Colonic mucosa (tissue), 4 donors: ENCODE data around the gene CEP63. TPM values are rescaled to one million over a fixed set of nuclear protein-coding genes. Genes with fewer than 3 reads are reported as not detected.

Experiments
- DNase-seq: peaks from one replicate; pipeline ENCODE4 v3.0.0-alpha.2; 2020
- H3K27ac ChIP-seq: fragments of 200-600 bp; one replicate; pipeline ENCODE4 v1.8.0; 2021
- H3K27me3 ChIP-seq: fragments of 200-600 bp; one replicate; pipeline ENCODE4 v1.8.0; 2021
- H3K36me3 ChIP-seq: fragments of 200-600 bp; one replicate; pipeline ENCODE4 v1.8.0; 2021
- H3K4me1 ChIP-seq: fragments of 200-600 bp; one replicate; pipeline ENCODE4 v1.8.0; 2021; ENCODE audit warnings: mild to moderate bottlenecking
- H3K4me3 ChIP-seq: fragments of 200-600 bp; one replicate; pipeline ENCODE4 v1.8.0; 2021
- H3K9ac ChIP-seq, 2 donors: one replicate each; pipeline ENCODE4 v1.7.0; 2013; ENCODE audit warnings: control low read depth in 2 of 2, low read depth in 2 of 2, low read length in 2 of 2
- H3K9me3 ChIP-seq: fragments of 200-600 bp; one replicate; pipeline ENCODE4 v1.8.0; 2021
- CTCF ChIP-seq: fragments of 200-600 bp; IDR thresholded peaks from one replicate; pipeline ENCODE4 v1.8.0; 2022; ENCODE audit warnings: antibody characterized with exemption, mild to moderate bottlenecking
- intact Hi-C: fragments of 100-400 bp; cut with DNase I; formaldehyde crosslinking; loops from one replicate; pipeline ENCODE4 v1.14.1; 2022
- total RNA-seq, 2 donors: library from RNA; stranded (reverse); fragmentation: NEBNext Ultra II Directional in 1 of 2; extraction: Animal tissue kit (Norgen Biotek cat#: 25700) in 1 of 2; gene quantifications; one replicate each; pipeline ENCODE4 v1.2.1, GENCODE V29; 2021
- donor health status: healthy.
- donor health status: DM: no; HTN: no; CAD: no.
- donor health status: DM: no; HTN: no; CAD: no.

The CEP63 gene
- total RNA-seq, 2 donors from 2014 or later: 16.9 to 19.6 TPM

GRCh38 chr3:134601539-134602439 is 115.9 kb downstream of the CEP63 start:
- Histone ChIP-seq H3K27me3 (no peaks in the 10 kb centered on the region), H3K27ac (no peak overlapping the region), H3K4me3 (no peak overlapping the region), H3K4me1 (no peaks in the 10 kb centered on the region), H3K36me3 (no peaks in the 10 kb centered on the region), H3K9ac (no peak overlapping the region), H3K9me3 (no peaks in the 10 kb centered on the region)
- DNase-seq: no peak
- no peak for TF ChIP-seq CTCF
- intact Hi-C loops: loop anchor here (5.0 to 10.0 kb wide), 3 partner anchors 41 to 1293 kb away; no protein-coding TSS in a partner anchor

GRCh38 chr3:134602440-134602814 is 116.6 kb downstream of the CEP63 start:
- intact Hi-C loops: loop anchor here (5.0 to 10.0 kb wide), 3 partner anchors 40 to 1292 kb away; no protein-coding TSS in a partner anchor
- no peak for DNase-seq
- Histone ChIP-seq H3K27ac (no peak overlapping the region), H3K36me3 (no peaks in the 10 kb centered on the region), H3K4me1 (no peaks in the 10 kb centered on the region), H3K4me3 (no peak overlapping the region), H3K9me3 (no peaks in the 10 kb centered on the region), H3K9ac (no peak overlapping the region), H3K27me3 (no peaks in the 10 kb centered on the region)
- TF ChIP-seq CTCF: no peak

DNA sequence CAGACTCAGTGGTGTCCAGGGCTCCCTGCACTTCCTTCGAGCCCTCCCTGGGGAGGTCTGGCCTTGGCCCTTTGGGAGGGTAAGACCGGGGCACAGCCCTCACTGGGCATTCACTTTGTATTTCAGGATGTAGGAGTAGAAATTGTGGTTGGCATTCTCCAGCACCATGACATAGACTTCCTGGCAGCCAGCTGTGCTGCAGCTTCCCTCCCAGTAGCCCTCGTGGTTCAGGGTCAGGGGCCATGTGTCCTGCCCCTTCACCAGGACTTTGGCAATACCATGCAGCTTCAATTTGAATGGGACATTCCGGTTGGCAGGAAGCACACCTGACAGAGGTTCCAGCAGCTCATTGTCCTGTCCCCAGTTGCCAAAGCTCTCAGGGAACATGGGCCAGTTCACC is 117.6 kb downstream of the CEP63 start:
- H3K36me3 ChIP-seq: no peaks in the 10 kb centered on the region
- no peak for TF ChIP-seq CTCF
- no peak for DNase-seq
- H3K27ac ChIP-seq: no peak overlapping the region
- no peaks in the 10 kb centered on the region for H3K4me1 ChIP-seq
- H3K9ac ChIP-seq: no peak overlapping the region
- no peaks in the 10 kb centered on the region for H3K9me3 ChIP-seq
- intact Hi-C loops: loop anchor here (5.0 to 10.0 kb wide), 3 partner anchors 39 to 1291 kb away; no protein-coding TSS in a partner anchor
- no peaks in the 10 kb centered on the region for H3K27me3 ChIP-seq
- H3K4me3 ChIP-seq: no peak overlapping the region

DNA sequence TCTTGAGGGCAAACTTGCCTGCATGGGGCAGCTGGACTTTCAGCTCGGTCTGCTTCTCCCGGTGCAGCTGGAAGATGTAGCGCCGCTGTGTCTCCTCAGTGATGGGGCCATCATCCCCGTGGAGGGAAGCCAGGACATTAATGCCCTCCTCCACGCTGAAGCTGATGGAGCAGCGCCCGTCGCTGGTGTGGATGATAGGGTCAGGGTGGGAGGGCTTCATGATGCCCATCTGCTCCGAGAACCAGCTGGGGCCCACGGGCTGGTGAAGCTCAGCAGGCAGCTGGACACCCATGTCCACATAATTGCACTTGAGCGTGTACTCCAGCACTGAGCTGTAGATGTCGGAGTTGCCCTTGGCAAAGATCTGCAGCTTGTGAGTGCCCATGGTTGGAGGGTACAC is 118.1 kb downstream of the CEP63 start:
- H3K9ac ChIP-seq: no peak overlapping the region
- H3K27ac ChIP-seq: no peak overlapping the region
- DNase-seq: peak; percentile 12
- intact Hi-C loops: loop anchor here (5.0 to 10.0 kb wide), 3 partner anchors 38 to 1291 kb away; no protein-coding TSS in a partner anchor
- no peaks in the 10 kb centered on the region for H3K9me3 ChIP-seq
- H3K27me3 ChIP-seq: no peaks in the 10 kb centered on the region
- no peaks in the 10 kb centered on the region for H3K36me3 ChIP-seq
- H3K4me1 ChIP-seq: no peaks in the 10 kb centered on the region
- no peak overlapping the region for H3K4me3 ChIP-seq
- TF ChIP-seq CTCF: no peak

GRCh38 chr3:134605556-134605955 is 119.7 kb downstream of the CEP63 start:
- Histone ChIP-seq H3K4me1 (no peaks in the 10 kb centered on the region), H3K9me3 (no peaks in the 10 kb centered on the region), H3K36me3 (no peaks in the 10 kb centered on the region), H3K9ac (no peak overlapping the region), H3K4me3 (no peak overlapping the region), H3K27me3 (no peaks in the 10 kb centered on the region), H3K27ac (no peak overlapping the region)
- DNase-seq: peak; percentile 14
- intact Hi-C loops: loop anchor here (10.0 kb wide), 1 partner anchor 1289 kb away; no protein-coding TSS in a partner anchor
- no peak for TF ChIP-seq CTCF
